Measurements from ENCODE around the gene EDDM13.
"Not testable (repeated sequence)": the region's sequence is repeated elsewhere in the genome, so short reads cannot be mapped to it uniquely, and the experiment has no call there.

Gene EDDM13

GRCh38 chr19:56295531-56296455 lies 23.2 kb downstream of the EDDM13 start:
- DNase-seq (ENCODE audit: low read depth in 3 of 3): no peak

GRCh38 chr19:56297010-56297409 lies 24.5 kb downstream of the EDDM13 start:
- no peak for DNase-seq (ENCODE audit: low read depth in 3 of 3)

- no peak for DNase-seq (ENCODE audit: low read depth in 3 of 3)
Measured at GRCh38 chr19:56299688-56300087, 27.1 kb downstream of the EDDM13 start.

- DNase-seq (ENCODE audit: low read depth in 3 of 3): no peak
Measured at GRCh38 chr19:56301155-56301554, 28.6 kb downstream of the EDDM13 start.

- DNase-seq (ENCODE audit: low read depth in 3 of 3): no peak
Measured at GRCh38 chr19:56301886-56302620, 29.5 kb downstream of the EDDM13 start.

- no peak for DNase-seq (ENCODE audit: low read depth in 3 of 3)
Measured at GRCh38 chr19:56304243-56304642, 31.7 kb downstream of the EDDM13 start.

- DNase-seq (ENCODE audit: low read depth in 3 of 3): no peak
Measured at GRCh38 chr19:56306016-56306415, 33.5 kb downstream of the EDDM13 start.

- DNase-seq (ENCODE audit: low read depth in 3 of 3): not testable (repeated sequence)
Measured at GRCh38 chr19:56307062-56307461, 34.5 kb downstream of the EDDM13 start.

GRCh38 chr19:56308792-56309191 lies 36.2 kb downstream of the EDDM13 start:
- no peak for DNase-seq (ENCODE audit: low read depth in 3 of 3)

- peak; percentile 5 to 23 (median 22) for DNase-seq (ENCODE audit: low read depth in 3 of 3)
Measured at GRCh38 chr19:56309511-56310185, 37.1 kb downstream of the EDDM13 start.

- no peak for DNase-seq (ENCODE audit: low read depth in 3 of 3)
Measured at GRCh38 chr19:56310462-56310861, 37.9 kb downstream of the EDDM13 start.

- DNase-seq (ENCODE audit: low read depth in 3 of 3): no peak
Measured at GRCh38 chr19:56312342-56312741, 39.8 kb downstream of the EDDM13 start.

GRCh38 chr19:56312787-56313657 lies 40.5 kb downstream of the EDDM13 start:
- no peak for DNase-seq (ENCODE audit: low read depth in 3 of 3)

- DNase-seq (ENCODE audit: low read depth in 3 of 3): no peak
Measured at GRCh38 chr19:56314018-56314380, 41.5 kb downstream of the EDDM13 start.

- peak; percentile 98 to 99 (median 98) for DNase-seq (ENCODE audit: low read depth in 3 of 3)
Measured at GRCh38 chr19:56314381-56315076, 42.0 kb downstream of the EDDM13 start, which contains the start of gene ZSCAN5A. Gene ZSCAN5A (minus strand): TSS chr19:56314839. CDS start chr19:56225046, 89,793 bp downstream.

- DNase-seq (ENCODE audit: low read depth in 3 of 3): peak; percentile 70 to 86 (median 85)
Measured at GRCh38 chr19:56315077-56315828, 42.7 kb downstream of the EDDM13 start.

- DNase-seq (ENCODE audit: low read depth in 3 of 3): no peak
Measured at GRCh38 chr19:56316728-56317127, 44.2 kb downstream of the EDDM13 start.

GRCh38 chr19:56317749-56318148 lies 45.2 kb downstream of the EDDM13 start:
- no peak for DNase-seq (ENCODE audit: low read depth in 3 of 3)

GRCh38 chr19:56319991-56320390 lies 47.4 kb downstream of the EDDM13 start:
- no peak for DNase-seq (ENCODE audit: low read depth in 3 of 3)

Data from stimulated activated CD4-positive, alpha-beta T cell treated with anti-CD3 and anti-CD28 coated beads, TNF-alpha, amount 100 ng/mL, for 4 hours (primary cell).